H7 (cell line): ENCODE measurements around the gene SLC2A14. TPM values are rescaled to one million over a fixed set of nuclear protein-coding genes. Genes with fewer than 3 reads are reported as not detected.
"Not testable (repeated sequence)": the region's sequence is repeated elsewhere in the genome, so short reads cannot be mapped to it uniquely, and the experiment has no call there.

Experiments used
- DNase-seq: peaks from one replicate; pipeline ENCODE4 v3.0.0; 2012
- H3K27me3 ChIP-seq: 2 replicates; pipeline ENCODE4 v1.6.0; 2011; ENCODE audit warnings: mild to moderate bottlenecking, low read length; ENCODE audit not compliant: control insufficient read depth, insufficient read depth
- H3K36me3 ChIP-seq: replicated peaks from 2 replicates; pipeline ENCODE4 v1.5.1; 2011; ENCODE audit warnings: low read length; ENCODE audit not compliant: control insufficient read depth, insufficient read depth
- H3K4me3 ChIP-seq: 2 replicates; pipeline ENCODE4 v1.5.1; 2011; ENCODE audit warnings: low read depth, mild to moderate bottlenecking, control low read depth, low read length, moderate library complexity; ENCODE audit not compliant: insufficient read depth
- total RNA-seq: library from RNA; depleted of rRNA; stranded (reverse); fragments of >200 nt; shearing (Covaris generic); gene quantifications from 2 replicates; pipeline ENCODE4 v1.2.3, GENCODE V29; 2014

SLC2A14 gene
- total RNA-seq, 1 experiment from 2014 or later = 1.7 TPM

GRCh38 chr12:7833831-7834230 lies 38.9 kb downstream of the SLC2A14 start:
- Histone ChIP-seq H3K36me3 (no peaks in the 10 kb centered on the region), H3K27me3 (no peaks in the 10 kb centered on the region), H3K4me3 (no peak overlapping the region)
- DNase-seq = no peak

GRCh38 chr12:7833201-7833600 lies 39.5 kb downstream of the SLC2A14 start:
- H3K27me3 ChIP-seq, H3K36me3 ChIP-seq, DNase-seq, H3K4me3 ChIP-seq: not testable (repeated sequence)

GRCh38 chr12:7832059-7832696 lies 40.5 kb downstream of the SLC2A14 start:
- Histone ChIP-seq H3K36me3 (no peaks in the 10 kb centered on the region), H3K4me3 (no peak overlapping the region), H3K27me3 (no peaks in the 10 kb centered on the region)
- DNase-seq = peak; percentile 77

GRCh38 chr12:7829737-7830136 lies 43.0 kb downstream of the SLC2A14 start:
- H3K36me3 ChIP-seq, DNase-seq, H3K27me3 ChIP-seq, H3K4me3 ChIP-seq: not testable (repeated sequence)

GRCh38 chr12:7825754-7826153 lies 47.0 kb downstream of the SLC2A14 start:
- not testable (repeated sequence) for H3K4me3 ChIP-seq

GRCh38 chr12:7806863-7807487 lies 65.7 kb downstream of the SLC2A14 start:
- H3K4me3 ChIP-seq = no peak overlapping the region
- H3K27me3 ChIP-seq = no peaks in the 10 kb centered on the region
- peak; percentile 80 for DNase-seq
- no peaks in the 10 kb centered on the region; the same call in 1 of the 2 replicates for H3K36me3 ChIP-seq

More at GRCh38 chr12:7825754-7826153, 47.0 kb downstream of the SLC2A14 start:
- DNase-seq, H3K27me3 ChIP-seq, H3K36me3 ChIP-seq: not testable (repeated sequence)

- DNase-seq, H3K36me3 ChIP-seq, H3K27me3 ChIP-seq, H3K4me3 ChIP-seq: not testable (repeated sequence)
Observed at GRCh38 chr12:7806319-7806718, 66.4 kb downstream of the SLC2A14 start.

GRCh38 chr12:7801460-7801859 lies 71.3 kb downstream of the SLC2A14 start:
- no peak for DNase-seq
- Histone ChIP-seq H3K36me3 (peaks cover 11% of the 10 kb centered on the region), H3K4me3 (no peak overlapping the region), H3K27me3 (no peaks in the 10 kb centered on the region)

- H3K36me3 ChIP-seq = peaks cover 14% of the 10 kb centered on the region
- H3K27me3 ChIP-seq, H3K4me3 ChIP-seq, DNase-seq: not testable (repeated sequence)
Observed at GRCh38 chr12:7798750-7799308, 73.9 kb downstream of the SLC2A14 start.

- peaks cover 17% of the 10 kb centered on the region for H3K36me3 ChIP-seq
- no peaks in the 10 kb centered on the region for H3K27me3 ChIP-seq
- H3K4me3 ChIP-seq = no peak overlapping the region
- DNase-seq = no peak
Observed at GRCh38 chr12:7797698-7798398, 74.9 kb downstream of the SLC2A14 start.

- H3K27me3 ChIP-seq, H3K4me3 ChIP-seq, DNase-seq: not testable (repeated sequence)
- peaks cover 20% of the 10 kb centered on the region for H3K36me3 ChIP-seq
Observed at GRCh38 chr12:7797269-7797668, 75.4 kb downstream of the SLC2A14 start.

GRCh38 chr12:7793211-7793610 lies 79.5 kb downstream of the SLC2A14 start:
- Histone ChIP-seq H3K4me3 (no peak overlapping the region), H3K27me3 (no peaks in the 10 kb centered on the region), H3K36me3 (peaks cover 17% of the 10 kb centered on the region)
- DNase-seq = no peak

- H3K27me3 ChIP-seq, H3K36me3 ChIP-seq: not testable (repeated sequence)
- peak within 1 kb of the TSS; percentile 55 for H3K4me3 ChIP-seq
- peak; percentile 49 for DNase-seq
Observed at GRCh38 chr12:7788884-7789528, 83.7 kb downstream of the SLC2A14 start, which contains the start of gene NANOG. NANOG (plus strand) TSS chr12:7789402; CDS start chr12:7789615, 213 bp downstream.

- no peak for DNase-seq
- Histone ChIP-seq H3K4me3 (no peak overlapping the region; the same call in 1 of the 2 replicates), H3K36me3 (peaks cover 8% of the 10 kb centered on the region), H3K27me3 (no peaks in the 10 kb centered on the region)
Observed at GRCh38 chr12:7788294-7788660, 84.4 kb downstream of the SLC2A14 start.
